Right cardiac atrium (tissue), 5 donors: ENCODE data around the gene SCN1A. TPM values are rescaled to one million over a fixed set of nuclear protein-coding genes. Genes with fewer than 3 reads are reported as not detected.

ENCODE experiments used
- ATAC-seq, 2 donors: fragments of 200-7000 bp; cut with Tn5 transposase; one replicate each; pipeline versions ENCODE4 v1.8.0 to v1.9.1; 2020; ENCODE audit warnings: moderate library complexity in 2 of 2, mild to moderate bottlenecking in 1 of 2
- DNase-seq, 3 donors: peaks; one replicate each; pipeline ENCODE4 v3.0.0-alpha.2; 2020
- H3K27ac ChIP-seq: one replicate; pipeline ENCODE4 v1.5.1; 2013; ENCODE audit warnings: mild to moderate bottlenecking, low read length, control low read depth, moderate library complexity
- H3K27me3 ChIP-seq: one replicate; pipeline ENCODE4 v1.6.1; 2013; ENCODE audit not compliant: control insufficient read depth, insufficient read depth
- H3K4me1 ChIP-seq: one replicate; pipeline ENCODE4 v1.6.1; 2013; ENCODE audit warnings: low read length; ENCODE audit not compliant: control insufficient read depth, insufficient read depth
- H3K4me3 ChIP-seq: one replicate; pipeline ENCODE4 v1.5.1; 2013; ENCODE audit warnings: low read length, control low read depth
- H3K9me3 ChIP-seq: one replicate; pipeline ENCODE4 v1.6.1; 2013; ENCODE audit warnings: low read length; ENCODE audit not compliant: control insufficient read depth
- WGBS: extraction: QIAGEN DNeasy Blood & Tissue Kit; methylation state at CpG from one replicate; pipeline ENCODE4 v1.1.7; 2013; 5-methylcytosine and 5-hydroxymethylcytosine counted together
- intact Hi-C, 4 donors: fragments of 100-400 bp; cut with DNase I; formaldehyde crosslinking; loops; one replicate each; pipeline versions ENCODE4 v1.11.0 to v1.14.0; 2022 to 2023
- polyA plus RNA-seq: library from polyadenylated mRNA; stranded (reverse); fragments of 200-250 nt; gene quantifications from one replicate; pipeline ENCODE4 v1.2.3, GENCODE V29; 2013
- total RNA-seq, 4 donors: library from RNA; stranded (reverse); fragmentation: NEBNext Ultra II Directional; extraction: Animal tissue kit (Norgen Biotek cat#: 25700); gene quantifications; one replicate each; pipeline ENCODE4 v1.2.1, GENCODE V29; 2021
- donor health status: healthy with polysubstance abuse.
- donor health status: DM: no; HTN: yes; CAD: no.
- donor health status: DM: no; HTN: no; CAD: no.
- donor health status: DM: no; HTN: yes; CAD: no; lungs with severe emphysema.
- donor health status: DM: yes; HTN: yes; CAD: no.

SCN1A gene
- total and polyA plus RNA-seq, 5 donors, result 0.06 to 0.59 (median 0.20) TPM

- WGBS, result 75% methylated on average over 6 of the region's 6 CpGs
- DNase-seq, result no peak
Measured at GRCh38 chr2:166135152-166135848, 7.5 kb upstream of the SCN1A start.

DNA sequence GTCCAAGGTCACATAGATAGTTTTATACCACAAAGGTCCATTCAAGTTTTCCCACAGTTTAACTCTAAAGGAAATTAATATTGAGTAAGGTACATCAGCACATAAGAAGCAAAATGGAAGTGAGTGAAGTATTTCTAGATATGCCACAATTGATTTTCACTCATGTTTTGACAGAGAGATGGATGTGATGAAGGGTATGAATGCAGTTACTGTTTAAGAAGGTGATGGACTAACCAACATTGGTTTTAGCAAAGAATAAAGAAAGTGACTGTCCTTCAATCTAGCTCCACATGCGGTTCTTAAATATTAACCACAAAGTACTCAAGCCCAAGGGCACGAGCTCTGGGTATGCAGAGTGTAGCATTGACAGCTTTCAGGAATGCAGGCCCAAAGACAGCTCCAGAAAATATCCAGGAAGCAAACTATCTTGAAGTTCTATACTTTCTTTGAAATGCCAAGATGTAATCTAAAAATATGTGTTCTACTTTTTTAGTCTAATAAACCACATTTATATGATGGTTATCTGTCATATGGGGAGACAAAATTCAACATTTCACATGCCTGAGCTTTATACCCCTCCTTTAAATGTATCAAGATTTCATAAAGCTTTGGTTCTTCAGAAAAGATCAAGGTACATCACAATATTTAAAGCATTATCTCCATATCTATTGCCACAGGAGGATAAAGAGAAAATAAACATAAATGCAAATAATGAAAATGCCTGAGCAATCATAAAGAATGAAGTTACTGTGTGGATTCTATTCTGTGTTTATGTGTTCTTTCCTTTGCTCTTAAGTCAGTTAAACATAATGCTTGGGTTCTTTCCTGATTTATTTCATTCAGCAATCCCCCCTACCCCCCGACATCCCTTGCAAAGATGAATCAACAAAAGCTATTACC lies 6.7 kb upstream of the SCN1A start:
- Histone ChIP-seq H3K27ac (no peak overlapping the region), H3K27me3 (no peaks in the 10 kb centered on the region), H3K9me3 (no peaks in the 10 kb centered on the region), H3K4me1 (no peaks in the 10 kb centered on the region), H3K4me3 (no peak overlapping the region)
- 83% methylated on average over 3 of the region's 3 CpGs for WGBS
- ATAC-seq, result no peak
- intact Hi-C loops, result loop anchor here in 2 of 4 donors (10.0 kb wide), 1 partner anchor 180 kb away; the partner anchor contains the start of gene TTC21B (in 2 of the 2)
- no peak for DNase-seq

More at GRCh38 chr2:166135152-166135848, 7.5 kb upstream of the SCN1A start:
- no peaks in the 10 kb centered on the region for H3K27me3 ChIP-seq
- no peak overlapping the region for H3K27ac ChIP-seq
- no peaks in the 10 kb centered on the region for H3K4me1 ChIP-seq
- H3K4me3 ChIP-seq, result no peak overlapping the region
- no peak for ATAC-seq
- intact Hi-C loops, result loop anchor here in 2 of 4 donors (10.0 kb wide), 1 partner anchor 180 kb away; the partner anchor contains the start of gene TTC21B (in 2 of the 2)
- H3K9me3 ChIP-seq, result no peaks in the 10 kb centered on the region

GRCh38 chr2:166133653-166134052 lies 5.8 kb upstream of the SCN1A start:
- DNase-seq (no peak), ATAC-seq (no peak)
- no peaks in the 10 kb centered on the region for H3K9me3 ChIP-seq
- intact Hi-C loops, result loop anchor here in 2 of 4 donors (10.0 kb wide), 1 partner anchor 179 kb away; the partner anchor contains the start of gene TTC21B (in 2 of the 2)
- H3K4me3 ChIP-seq, result no peak overlapping the region
- no peaks in the 10 kb centered on the region for H3K27me3 ChIP-seq
- no peaks in the 10 kb centered on the region for H3K4me1 ChIP-seq
- 77% methylated on average over 7 of the region's 7 CpGs for WGBS
- no peak overlapping the region for H3K27ac ChIP-seq

DNA sequence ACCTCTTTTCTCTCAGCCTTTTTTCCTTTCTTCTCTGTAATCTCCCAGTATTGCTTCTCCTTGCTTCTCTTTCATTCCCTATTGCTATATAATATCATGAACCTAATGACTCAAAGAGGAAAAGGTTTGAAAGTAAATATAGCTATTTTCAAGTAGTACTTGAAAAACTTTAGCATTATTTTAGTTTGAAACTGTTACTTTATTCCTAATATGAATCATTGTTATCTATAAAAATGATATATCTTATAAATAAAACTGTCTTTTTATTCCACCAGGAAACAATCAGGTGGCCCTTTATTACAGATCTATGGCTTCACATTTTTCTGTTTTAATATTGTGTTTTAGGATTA lies 311 bp upstream of the SCN1A start:
- intact Hi-C loops, result loop anchor here in 3 of 4 donors (5.0 to 10.0 kb wide), 3 partner anchors 71 to 173 kb away; partner anchors contain the start of gene TTC21B (in 1 of the 3)
- no peak for DNase-seq
- H3K27ac ChIP-seq, result no peak overlapping the region
- H3K4me3 ChIP-seq, result no peak overlapping the region
- H3K27me3 ChIP-seq, result no peaks in the 10 kb centered on the region
- H3K9me3 ChIP-seq, result no peaks in the 10 kb centered on the region
- ATAC-seq, result no peak
- no peaks in the 10 kb centered on the region for H3K4me1 ChIP-seq

- Histone ChIP-seq H3K27me3 (no peaks in the 10 kb centered on the region), H3K4me1 (no peaks in the 10 kb centered on the region), H3K4me3 (no peak overlapping the region), H3K27ac (no peak overlapping the region), H3K9me3 (no peaks in the 10 kb centered on the region)
- 76% methylated on average over 6 of the region's 6 CpGs for WGBS
- intact Hi-C loops, result loop anchor here in 3 of 4 donors (5.0 to 10.0 kb wide), 3 partner anchors 69 to 171 kb away; partner anchors contain the start of gene TTC21B (in 1 of the 3)
- ATAC-seq, result no peak
- no peak for DNase-seq
Measured at GRCh38 chr2:166126007-166126639, 1.7 kb downstream of the SCN1A start.

DNA sequence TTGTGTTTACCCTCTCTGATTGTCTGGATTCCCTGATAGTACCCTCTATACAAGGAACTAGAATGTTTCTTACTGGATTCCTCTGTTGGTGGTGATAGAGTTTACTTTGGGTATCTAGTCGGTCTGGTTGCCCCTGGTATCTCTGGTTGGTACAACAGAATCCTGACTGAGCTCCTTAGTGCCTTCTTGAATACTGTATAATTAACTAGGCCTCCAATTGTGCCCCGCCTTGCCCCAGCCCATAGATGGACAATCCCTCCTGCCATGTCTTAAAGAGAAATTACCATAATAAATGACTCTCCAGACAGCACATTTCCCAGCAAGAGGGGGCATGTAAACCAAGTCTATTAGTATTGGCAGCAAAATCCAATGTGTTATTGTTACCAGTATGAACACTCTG lies 2.3 kb downstream of the SCN1A start:
- no peak for DNase-seq
- intact Hi-C loops, result loop anchor here in 3 of 4 donors (5.0 to 10.0 kb wide), 3 partner anchors 68 to 171 kb away; partner anchors contain the start of gene TTC21B (in 1 of the 3)
- Histone ChIP-seq H3K4me1 (no peaks in the 10 kb centered on the region), H3K4me3 (no peak overlapping the region), H3K27ac (no peak overlapping the region), H3K27me3 (no peaks in the 10 kb centered on the region), H3K9me3 (no peaks in the 10 kb centered on the region)
- ATAC-seq, result no peak
- WGBS, result 82% methylated on average over 2 of the region's 2 CpGs

DNA sequence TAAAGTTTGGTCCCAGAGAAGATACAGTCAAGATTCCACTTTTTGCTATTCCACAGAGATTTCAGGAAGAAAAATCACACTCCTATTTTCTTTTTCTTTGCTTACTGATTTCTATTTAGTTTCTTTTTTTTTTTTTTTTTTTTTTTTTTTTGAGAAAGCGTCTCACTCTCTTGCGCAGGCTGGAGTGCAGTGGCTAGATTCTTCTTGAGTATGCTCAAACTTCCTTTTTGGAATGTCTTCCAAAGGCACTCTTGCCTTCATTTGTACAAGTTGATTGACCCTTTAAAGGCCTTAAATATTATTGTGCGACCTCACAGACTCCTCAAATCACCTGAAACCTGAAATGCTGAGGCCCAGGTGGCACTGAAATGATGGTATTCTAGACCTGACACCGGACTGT lies 9.6 kb downstream of the SCN1A start:
- intact Hi-C loops, result no loop called here
- H3K27me3 ChIP-seq, result no peaks in the 10 kb centered on the region
- WGBS, result 75% methylated on average over 4 of the region's 4 CpGs
- no peaks in the 10 kb centered on the region for H3K9me3 ChIP-seq
- DNase-seq (no peak), ATAC-seq (no peak)
- no peak overlapping the region for H3K27ac ChIP-seq
- H3K4me1 ChIP-seq, result no peaks in the 10 kb centered on the region
- H3K4me3 ChIP-seq, result no peak overlapping the region

DNA sequence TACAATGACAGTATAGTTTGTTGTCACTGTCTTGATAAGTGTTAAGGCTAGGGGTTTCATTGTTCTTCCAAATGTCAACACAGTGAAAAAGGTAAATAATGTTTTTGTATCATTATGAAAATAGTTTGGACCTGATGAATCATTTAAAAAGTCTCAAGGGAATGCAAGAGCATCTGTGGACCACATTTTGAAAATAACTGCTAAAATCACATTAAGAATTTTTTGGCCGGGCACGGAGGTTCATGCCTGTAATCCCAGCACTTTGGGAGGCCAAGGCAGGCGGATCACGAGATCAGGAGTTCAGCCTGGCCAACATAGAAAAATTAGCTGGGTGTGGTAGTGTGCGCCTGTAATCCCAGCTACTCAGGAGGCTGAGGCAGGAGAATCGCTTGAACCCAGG lies 10.3 kb downstream of the SCN1A start:
- Histone ChIP-seq H3K27me3 (no peaks in the 10 kb centered on the region), H3K27ac (no peak overlapping the region), H3K9me3 (no peaks in the 10 kb centered on the region), H3K4me1 (no peaks in the 10 kb centered on the region), H3K4me3 (no peak overlapping the region)
- intact Hi-C loops, result no loop called here
- DNase-seq (no peak), ATAC-seq (no peak)
- WGBS, result 87% methylated on average over 6 of the region's 6 CpGs

DNA sequence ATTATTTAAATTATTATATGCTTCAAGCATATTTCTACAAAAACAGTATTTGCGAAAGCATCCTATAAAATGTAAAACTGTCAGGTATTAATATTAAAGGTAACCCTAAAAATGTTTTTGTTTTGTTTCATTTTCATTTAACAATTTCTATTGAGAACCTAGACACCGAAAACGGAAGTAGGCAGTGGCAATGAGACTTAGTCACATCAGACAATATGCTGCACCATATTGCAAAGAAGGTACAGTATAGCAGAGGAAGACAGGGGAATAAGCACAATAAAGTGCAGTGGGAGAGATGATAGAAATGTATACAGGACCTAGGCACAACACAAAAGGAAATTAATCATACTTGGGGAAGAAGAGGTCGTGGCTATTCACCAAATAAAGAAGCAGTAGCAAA lies 12.2 kb downstream of the SCN1A start:
- no peaks in the 10 kb centered on the region for H3K4me1 ChIP-seq
- DNase-seq (no peak), ATAC-seq (no peak)
- no peak overlapping the region for H3K4me3 ChIP-seq
- intact Hi-C loops, result no loop called here
- no peaks in the 10 kb centered on the region for H3K9me3 ChIP-seq
- 78% methylated on average over 4 of the region's 4 CpGs for WGBS
- no peaks in the 10 kb centered on the region for H3K27me3 ChIP-seq
- H3K27ac ChIP-seq, result no peak overlapping the region

GRCh38 chr2:166112193-166112605 lies 15.6 kb downstream of the SCN1A start:
- no peaks in the 10 kb centered on the region for H3K4me1 ChIP-seq
- intact Hi-C loops, result no loop called here
- no peak overlapping the region for H3K4me3 ChIP-seq
- H3K27me3 ChIP-seq, result no peaks in the 10 kb centered on the region
- ATAC-seq, result no peak
- no peak for DNase-seq
- no peak overlapping the region for H3K27ac ChIP-seq
- no peaks in the 10 kb centered on the region for H3K9me3 ChIP-seq
- 96% methylated on average over 1 of the region's 1 CpG for WGBS
